ENCODE data around the gene SNUPN.

SNUPN gene

GRCh38 chr15:75649045-75649761, 23.7 kb upstream of the SNUPN start:
- no peaks in the 10 kb centered on the region for H3F3A ChIP-seq (ENCODE audit: insufficient read depth, low read length)
- H3K79me2 ChIP-seq (ENCODE audit: low read length): no peaks in the 10 kb centered on the region
- no peak overlapping the region for H3K9ac ChIP-seq (ENCODE audit: low read length)
- H3K9me2 ChIP-seq (replicated peaks; ENCODE audit: insufficient read depth, low read length): no peaks in the 10 kb centered on the region
- H3K36me3 ChIP-seq (replicated peaks; ENCODE audit: insufficient read depth, low read length): no peaks in the 10 kb centered on the region
- no peaks in the 10 kb centered on the region for H3K4me1 ChIP-seq (ENCODE audit: low read length)
- DNase-seq: no peak
- no peak overlapping the region for H3K4me3 ChIP-seq (ENCODE audit: low read length)
- peaks cover 32% of the 10 kb centered on the region for H3K27me3 ChIP-seq (replicated peaks; ENCODE audit: insufficient read depth, low read length)
- H4K20me1 ChIP-seq (ENCODE audit: insufficient read depth, low read length): no peaks in the 10 kb centered on the region
- no peak overlapping the region for H3K27ac ChIP-seq (ENCODE audit: low read length)
- H2AFZ ChIP-seq (ENCODE audit: low read length): no peak overlapping the region
- no peaks in the 10 kb centered on the region for H3K9me3 ChIP-seq (replicated peaks; ENCODE audit: insufficient read depth, low read length)
- no peak overlapping the region for H3K4me2 ChIP-seq (ENCODE audit: low read depth, low read length)
- no peak for TF ChIP-seq CTCF (IDR thresholded peaks at IDR 0.05; ENCODE audit: low read length)
- TF ChIP-seq EZH2 (optimal IDR thresholded peaks at IDR 0.05; ENCODE audit: low read depth, low read length): no peak
- TF ChIP-seq EZH2phosphoT487 (IDR thresholded peaks at IDR 0.05; ENCODE audit: low read length): no peak

- H3K4me2 ChIP-seq (ENCODE audit: low read depth, low read length): peak overlapping the region; percentile 93
- no peaks in the 10 kb centered on the region for H3K36me3 ChIP-seq (replicated peaks; ENCODE audit: insufficient read depth, low read length)
- H4K20me1 ChIP-seq (ENCODE audit: insufficient read depth, low read length): no peaks in the 10 kb centered on the region
- H3K27me3 ChIP-seq (replicated peaks; ENCODE audit: insufficient read depth, low read length): peaks cover 33% of the 10 kb centered on the region
- H3K4me1 ChIP-seq (ENCODE audit: low read length): no peaks in the 10 kb centered on the region
- no peaks in the 10 kb centered on the region for H3K9me3 ChIP-seq (replicated peaks; ENCODE audit: insufficient read depth, low read length)
- TF ChIP-seq EZH2 (optimal IDR thresholded peaks at IDR 0.05; ENCODE audit: low read depth, low read length): no peak
- TF ChIP-seq CTCF (IDR thresholded peaks at IDR 0.05; ENCODE audit: low read length): no peak
- TF ChIP-seq EZH2phosphoT487 (IDR thresholded peaks at IDR 0.05; ENCODE audit: low read length): no peak
- no peak overlapping the region for H3K27ac ChIP-seq (ENCODE audit: low read length)
- H3K79me2 ChIP-seq (ENCODE audit: low read length): no peaks in the 10 kb centered on the region
- no peaks in the 10 kb centered on the region for H3K9me2 ChIP-seq (replicated peaks; ENCODE audit: insufficient read depth, low read length)
- peak overlapping the region; percentile 87 for H3K4me3 ChIP-seq (ENCODE audit: low read length)
- no peak for DNase-seq
- H3K9ac ChIP-seq (ENCODE audit: low read length): peak overlapping the region; percentile 39; the same call in 1 of the 2 replicates
- no peaks in the 10 kb centered on the region for H3F3A ChIP-seq (ENCODE audit: insufficient read depth, low read length)
- H2AFZ ChIP-seq (ENCODE audit: low read length): peak overlapping the region; percentile 96
Measured at GRCh38 chr15:75648156-75649000, 22.9 kb upstream of the SNUPN start.

- Histone ChIP-seq H3K4me2 (ENCODE audit: low read depth, low read length) (peak within 1 kb of the TSS; percentile 93), H3K36me3 (replicated peaks; ENCODE audit: insufficient read depth, low read length) (no peaks in the 10 kb centered on the region), H3K79me2 (ENCODE audit: low read length) (no peaks in the 10 kb centered on the region), H3K9me3 (replicated peaks; ENCODE audit: insufficient read depth, low read length) (no peaks in the 10 kb centered on the region), H4K20me1 (ENCODE audit: insufficient read depth, low read length) (no peaks in the 10 kb centered on the region), H2AFZ (ENCODE audit: low read length) (peak within 1 kb of the TSS; percentile 96), H3F3A (ENCODE audit: insufficient read depth, low read length) (no peaks in the 10 kb centered on the region), H3K27ac (ENCODE audit: low read length) (no peak within 1 kb of the TSS), H3K27me3 (replicated peaks; ENCODE audit: insufficient read depth, low read length) (peaks cover 33% of the 10 kb centered on the region), H3K4me1 (ENCODE audit: low read length) (no peaks in the 10 kb centered on the region), H3K9me2 (replicated peaks; ENCODE audit: insufficient read depth, low read length) (no peaks in the 10 kb centered on the region), H3K9ac (ENCODE audit: low read length) (peak within 1 kb of the TSS; percentile 39; the same call in 1 of the 2 replicates), H3K4me3 (ENCODE audit: low read length) (peak within 1 kb of the TSS; percentile 87)
- DNase-seq: peak; percentile 25
- TF ChIP-seq EZH2 (optimal IDR thresholded peaks at IDR 0.05; ENCODE audit: low read depth, low read length) (no peak), EZH2phosphoT487 (IDR thresholded peaks at IDR 0.05; ENCODE audit: low read length) (no peak), CTCF (IDR thresholded peaks at IDR 0.05; ENCODE audit: low read length) (peak; percentile 50)
Measured at GRCh38 chr15:75647370-75648155, 22.0 kb upstream of the SNUPN start, which contains the start of gene SNX33. Gene SNX33, plus strand, starts transcription at chr15:75647912. Its CDS starts 1,191 bp downstream, at chr15:75649103.
